Heart left ventricle (tissue), 16 donors: ENCODE measurements around the gene DAP. TPM values are rescaled to one million over a fixed set of nuclear protein-coding genes. Genes with fewer than 3 reads are reported as not detected.

Experiments used
- ATAC-seq, 4 donors: fragments of 200-7000 bp; cut with Tn5 transposase; one replicate each; pipeline ENCODE4 v1.9.1; 2020 to 2022; ENCODE audit warnings: moderate library complexity in 4 of 4, mild to moderate bottlenecking in 3 of 4, moderate number of reproducible peaks in 1 of 4
- DNase-seq, 5 donors: peaks; one replicate each; pipeline ENCODE4 v3.0.0-alpha.2; 2020
- H3K27ac ChIP-seq, 12 donors: fragments of 200-600 bp; sonication (generic) in 4 of 12; one replicate each; pipeline versions ENCODE4 v1.5.0 to v1.8.0; 2016 to 2022; ENCODE audit warnings: mild to moderate bottlenecking in 2 of 12
- H3K27me3 ChIP-seq, 9 donors: fragments of 200-600 bp; sonication (generic) in 2 of 9; one replicate each; pipeline versions ENCODE4 v1.5.1 to v1.8.0; 2016 to 2022; ENCODE audit warnings: mild to moderate bottlenecking in 3 of 9
- H3K36me3 ChIP-seq, 9 donors: fragments of 200-600 bp; sonication (generic) in 2 of 9; one replicate each; pipeline versions ENCODE4 v1.5.0 to v1.8.0; 2018 to 2022; ENCODE audit warnings: mild to moderate bottlenecking in 2 of 9
- H3K4me1 ChIP-seq, 12 donors: fragments of 200-600 bp; sonication (generic) in 4 of 12; one replicate each; pipeline versions ENCODE4 v1.5.0 to v1.8.0; 2016 to 2022; ENCODE audit warnings: mild to moderate bottlenecking in 3 of 12
- H3K4me3 ChIP-seq, 12 donors: fragments of 200-600 bp; sonication (generic) in 4 of 12; one replicate each; pipeline versions ENCODE4 v1.5.0 to v1.8.0; 2017 to 2022; ENCODE audit warnings: mild to moderate bottlenecking in 9 of 12, moderate library complexity in 4 of 12
- H3K9me3 ChIP-seq, 12 donors: fragments of 200-600 bp; sonication (generic) in 4 of 12; one replicate each; pipeline versions ENCODE4 v1.5.0 to v1.8.0; 2016 to 2022; ENCODE audit warnings: mild to moderate bottlenecking in 1 of 12
- CTCF ChIP-seq, 12 donors: fragments of 200-600 bp; sonication (generic) in 4 of 12; IDR thresholded peaks; one replicate each; pipeline versions ENCODE4 v1.5.0 to v1.8.0; 2018 to 2022; ENCODE audit warnings: antibody characterized with exemption in 12 of 12, mild to moderate bottlenecking in 5 of 12
- POLR2A ChIP-seq, 2 donors: fragments of 450-650 bp; IDR thresholded peaks; one replicate each; pipeline ENCODE4 v1.6.1; 2017; ENCODE audit warnings: antibody characterized with exemption in 2 of 2, mild to moderate bottlenecking in 2 of 2, moderate library complexity in 2 of 2
- WGBS, 4 donors: extraction: QIAGEN DNeasy Blood & Tissue Kit in 2 of 4; methylation state at CpG; one replicate each; pipeline versions ENCODE4 v1.1.5 to v1.1.7; 2013 to 2018; 5-methylcytosine and 5-hydroxymethylcytosine counted together
- intact Hi-C, 10 donors: fragments of 100-400 bp; cut with DNase I; formaldehyde crosslinking; loops; one replicate each; pipeline versions ENCODE4 v1.11.1 to v1.14.2; 2022
- polyA plus RNA-seq, 2 donors: library from polyadenylated mRNA; stranded (reverse); fragments of 200-250 nt; gene quantifications; one replicate each; pipeline ENCODE4 v1.2.3, GENCODE V29; 2013
- total RNA-seq, 9 donors: library from RNA; depleted of rRNA in 2 of 9; stranded (reverse); fragments of >200 nt in 2 of 9; fragmentation: NEBNext Ultra II Directional in 3 of 9; extraction: Animal tissue kit (Norgen Biotek cat#: 25700) in 3 of 9; gene quantifications; one replicate each; pipeline versions ENCODE4 v1.1.0 to v1.2.4, GENCODE V29; 2016 to 2023
- donor health status: ischemic (EF 13 %, LVEDD 7.1; RV severe dilation, severe dysfunction).
- donor health status: healthy with polysubstance abuse.
- donor health status: DM: no; HTN: yes; CAD: no.
- donor health status: DM: no; HTN: no; CAD: no.
- donor health status: ischemic (EF 25% LVEDD 6.9; RV normal size, moderate dysfunction).
- donor health status: ischemic (EF 25% LVEDD 5.7; RV mildly dilated, moderate dysfunction).
- donor health status: healthy.
- donor health status: DM: yes; HTN: yes; CAD: no.
- donor health status: ischemic (EF 35%, LVEDD 5.7; RV mildly dilated, moderate dysfunction).
- donor health status: nonischemic (EF 11% LVEDD 7.7; RV severe dilation, severe dysfunction).
- donor health status: DM: yes; HTN: yes; CAD: no.
- donor health status: PGD.
- donor health status: ischemic (EF 29% LVEDD 5.4; RV normal size, mild dysfunction).
- donor health status: nonischemic (EF 23%, LVEDD 6.1; RV moderate dilation, normal function).

Gene DAP
- total and polyA plus RNA-seq, 11 donors, result 13.8 to 61.6 (median 28.5) TPM

- H3K9me3 ChIP-seq, result no peaks in the 10 kb centered on the region
- intact Hi-C loops, result no loop called here
- TF ChIP-seq POLR2A (IDR thresholded peaks at IDR 0.05) (no peak), CTCF (IDR thresholded peaks at IDR 0.05) (no peak)
- DNase-seq (no peak), ATAC-seq (no peak)
- WGBS, 4 donors, result 84 to 96% (median 91%) methylated on average over 1 of the region's 1 CpG
- H3K27ac ChIP-seq, result peak overlapping the region in 1 of 12 donors; percentile 35
- H3K27me3 ChIP-seq, result no peaks in the 10 kb centered on the region
- peaks cover 0 to 54% (median 9%) of the 10 kb centered on the region in 12 donors for H3K4me1 ChIP-seq
- H3K36me3 ChIP-seq, result peaks cover 0 to 10% (median 0%) of the 10 kb centered on the region in 9 donors
- no peak overlapping the region for H3K4me3 ChIP-seq
These were observed 29.1 kb downstream of the DAP start for GRCh38 chr5:10731913-10732312.

- TF ChIP-seq POLR2A (IDR thresholded peaks at IDR 0.05) (no peak), CTCF (IDR thresholded peaks at IDR 0.05) (no peak)
- no peaks in the 10 kb centered on the region for H3K9me3 ChIP-seq
- H3K27me3 ChIP-seq, result no peaks in the 10 kb centered on the region
- H3K4me1 ChIP-seq, result peaks cover 0 to 60% (median 18%) of the 10 kb centered on the region in 12 donors
- no peak for ATAC-seq
- H3K4me3 ChIP-seq, result no peak overlapping the region
- peaks cover 0 to 10% (median 0%) of the 10 kb centered on the region in 9 donors for H3K36me3 ChIP-seq
- no peak for DNase-seq
- 85 to 100% (median 90%) methylated on average over 4 of the region's 4 CpGs for WGBS, 4 donors
- intact Hi-C loops, result no loop called here
- peak overlapping the region in 1 of 12 donors; percentile 6 for H3K27ac ChIP-seq
These were observed 31.0 kb downstream of the DAP start for GRCh38 chr5:10730043-10730351.

- Histone ChIP-seq H3K4me3 (no peak overlapping the region), H3K9me3 (no peaks in the 10 kb centered on the region), H3K27me3 (no peaks in the 10 kb centered on the region), H3K27ac (peak overlapping the region in 1 of 12 donors; percentile 6), H3K36me3 (peaks cover 0 to 10% (median 0%) of the 10 kb centered on the region in 9 donors), H3K4me1 (peaks cover 0 to 65% (median 21%) of the 10 kb centered on the region in 12 donors)
- intact Hi-C loops, result no loop called here
- DNase-seq (peak in 1 of 5 donors; percentile 62), ATAC-seq (peak in 1 of 4 donors; percentile 13)
- TF ChIP-seq POLR2A (IDR thresholded peaks at IDR 0.05) (no peak), CTCF (IDR thresholded peaks at IDR 0.05) (no peak)
- 78 to 88% (median 82%) methylated on average over 9 of the region's 9 CpGs for WGBS, 4 donors
These were observed 31.6 kb downstream of the DAP start for GRCh38 chr5:10729320-10730042.

DNA sequence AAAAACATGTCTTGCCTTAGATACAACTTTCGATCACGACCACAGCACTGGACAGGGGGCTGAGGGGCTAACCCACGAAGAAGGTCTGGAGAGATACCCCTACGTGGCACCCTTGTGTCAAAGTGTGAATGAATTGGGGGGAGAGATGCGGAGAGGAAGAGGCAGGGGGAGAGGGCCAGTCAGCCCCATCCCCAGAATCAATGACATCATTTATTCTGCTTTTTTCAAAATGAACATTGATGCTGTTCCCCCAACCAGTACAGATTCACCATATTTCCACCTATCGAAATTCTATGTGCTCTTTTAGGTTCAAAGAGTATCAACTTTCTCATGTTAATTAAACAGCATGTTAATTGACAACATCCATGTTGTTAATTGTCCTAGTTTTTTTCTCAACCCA, 32.4 kb downstream of the DAP start:
- Histone ChIP-seq H3K36me3 (peaks cover 0 to 10% (median 0%) of the 10 kb centered on the region in 9 donors), H3K4me1 (peaks cover 0 to 66% (median 27%) of the 10 kb centered on the region in 12 donors), H3K27ac (no peak overlapping the region), H3K27me3 (no peaks in the 10 kb centered on the region), H3K9me3 (no peaks in the 10 kb centered on the region), H3K4me3 (no peak overlapping the region)
- ATAC-seq, result no peak
- DNase-seq, result no peak
- no peak for TF ChIP-seq CTCF (IDR thresholded peaks at IDR 0.05)
- no peak for TF ChIP-seq POLR2A (IDR thresholded peaks at IDR 0.05)
- WGBS, 4 donors, result 92 to 97% (median 96%) methylated on average over 6 of the region's 6 CpGs
- intact Hi-C loops, result no loop called here
